Esophagus squamous epithelium (tissue), 4 donors: Measurements from ENCODE around the gene TREH.

Source experiments
- CTCF ChIP-seq, 6 experiments: fragments of 450-650 bp in 4 of 6; fragments of 200-600 bp in 2 of 6; sonication (generic) in 2 of 6; IDR thresholded peaks; one replicate each; pipeline ENCODE4 v1.5.1; 2016 to 2019; ENCODE audit warnings: antibody characterized with exemption in 6 of 6, mild to moderate bottlenecking in 4 of 6, moderate library complexity in 4 of 6
- POLR2A ChIP-seq, 4 donors: fragments of 450-650 bp; IDR thresholded peaks; one replicate each; pipeline ENCODE4 v1.6.1; 2017; ENCODE audit warnings: antibody characterized with exemption in 4 of 4, mild to moderate bottlenecking in 4 of 4, moderate library complexity in 3 of 4

GRCh38 chr11:118671254-118671653 is 8.2 kb downstream of the TREH start:
- TF ChIP-seq CTCF (IDR thresholded peaks at IDR 0.05) (no peak), POLR2A (IDR thresholded peaks at IDR 0.05) (no peak)
